ENCODE data around the gene NAV1. TPM values are rescaled to one million over a fixed set of nuclear protein-coding genes. Genes with fewer than 3 reads are reported as not detected.

NAV1 gene
- polyA plus RNA-seq, 3 donors, result 4.1 to 26.8 (median 17.2) TPM

DNA sequence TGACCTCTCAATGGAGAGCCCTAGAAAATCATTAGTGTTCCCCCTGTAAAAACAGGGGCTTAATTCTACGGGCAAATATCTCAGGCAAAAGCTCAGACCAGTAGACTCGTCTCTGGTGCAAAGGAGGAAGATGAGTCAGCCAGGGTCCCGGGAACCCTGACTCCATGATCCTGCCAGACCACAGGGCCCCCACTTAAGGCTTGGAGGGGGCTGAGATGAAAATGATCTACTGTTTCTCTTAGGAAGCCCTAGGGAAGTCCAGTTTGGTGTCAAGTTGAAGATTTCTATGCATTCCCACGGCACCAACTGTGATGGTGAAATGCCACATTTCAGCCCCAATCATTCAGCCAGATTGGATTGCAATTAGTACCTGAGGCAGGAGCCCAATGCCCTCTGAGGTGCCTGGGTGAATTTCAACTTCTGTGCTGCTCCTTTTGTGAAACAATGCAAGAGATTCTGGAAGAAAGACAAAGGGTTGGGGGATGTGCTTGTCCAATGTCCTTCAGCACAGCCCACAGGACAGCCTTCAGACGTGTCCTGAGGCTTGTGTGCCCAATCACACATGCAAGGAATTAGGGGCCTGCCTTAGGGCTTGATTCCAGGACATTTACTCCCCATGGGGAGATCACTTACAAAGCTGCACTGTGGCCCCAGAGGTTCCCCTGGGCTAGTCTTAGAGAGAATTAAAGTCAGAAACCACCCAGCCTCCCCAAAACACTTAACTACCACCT, 18.1 kb downstream of the NAV1 start:
- 32 to 79% (median 38%) methylated on average over 5 of the region's 5 CpGs for WGBS, 3 donors

DNA sequence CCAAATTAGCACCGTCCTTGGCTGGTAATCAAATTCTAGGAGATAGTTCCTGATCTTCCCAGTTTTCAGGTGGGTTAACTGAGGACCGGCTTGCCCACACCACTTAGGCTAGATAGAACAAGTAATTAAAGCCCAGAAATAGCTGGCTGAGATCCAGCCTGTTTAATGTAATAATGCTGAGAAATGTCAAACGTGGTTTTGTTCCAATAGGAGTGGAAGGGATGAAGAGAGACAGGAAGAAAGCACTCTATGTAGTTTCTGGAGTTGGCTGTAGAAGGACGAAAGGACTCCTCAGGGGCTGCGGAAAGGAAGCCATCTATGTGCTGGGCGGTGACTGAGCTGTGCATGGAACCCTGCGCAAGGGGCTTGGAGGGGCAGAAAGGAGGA, 18.6 kb downstream of the NAV1 start:
- H3K27ac ChIP-seq (ENCODE audit: low read depth, low read length), result no peak overlapping the region
- 46 to 75% (median 55%) methylated on average over 7 of the region's 7 CpGs for WGBS, 3 donors

More for the DNA sequence above, 18.1 kb downstream of the NAV1 start:
- H3K27ac ChIP-seq (ENCODE audit: low read depth, low read length), result no peak overlapping the region

DNA sequence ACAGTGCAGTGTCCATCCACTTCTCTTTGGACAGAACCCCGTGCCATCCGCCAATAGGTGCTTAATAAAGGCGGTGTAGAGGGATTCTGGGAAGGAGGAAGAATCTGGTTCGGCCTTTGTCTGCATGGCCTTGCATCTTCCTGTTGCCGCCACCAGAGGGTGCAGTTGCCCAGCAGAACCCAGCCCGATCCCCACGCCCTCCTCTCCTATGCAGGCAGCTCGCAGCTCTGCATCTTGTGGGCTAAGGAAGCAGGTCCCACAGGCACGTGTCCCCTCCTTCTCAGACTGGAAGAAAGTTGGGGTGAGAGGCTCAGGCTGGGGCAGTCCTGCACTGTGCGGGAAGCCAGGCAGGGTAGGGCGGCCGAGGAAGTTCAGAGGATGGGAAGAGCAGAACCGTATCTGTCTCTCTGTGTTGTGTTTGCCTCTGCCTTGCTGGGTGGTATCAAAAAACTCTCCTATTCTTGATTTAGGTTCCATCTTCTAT, 20.8 kb downstream of the NAV1 start:
- no peak overlapping the region for H3K27ac ChIP-seq (ENCODE audit: low read depth, low read length)
- WGBS, 3 donors, result 9 to 14% (median 11%) methylated on average over 13 of the region's 13 CpGs

DNA sequence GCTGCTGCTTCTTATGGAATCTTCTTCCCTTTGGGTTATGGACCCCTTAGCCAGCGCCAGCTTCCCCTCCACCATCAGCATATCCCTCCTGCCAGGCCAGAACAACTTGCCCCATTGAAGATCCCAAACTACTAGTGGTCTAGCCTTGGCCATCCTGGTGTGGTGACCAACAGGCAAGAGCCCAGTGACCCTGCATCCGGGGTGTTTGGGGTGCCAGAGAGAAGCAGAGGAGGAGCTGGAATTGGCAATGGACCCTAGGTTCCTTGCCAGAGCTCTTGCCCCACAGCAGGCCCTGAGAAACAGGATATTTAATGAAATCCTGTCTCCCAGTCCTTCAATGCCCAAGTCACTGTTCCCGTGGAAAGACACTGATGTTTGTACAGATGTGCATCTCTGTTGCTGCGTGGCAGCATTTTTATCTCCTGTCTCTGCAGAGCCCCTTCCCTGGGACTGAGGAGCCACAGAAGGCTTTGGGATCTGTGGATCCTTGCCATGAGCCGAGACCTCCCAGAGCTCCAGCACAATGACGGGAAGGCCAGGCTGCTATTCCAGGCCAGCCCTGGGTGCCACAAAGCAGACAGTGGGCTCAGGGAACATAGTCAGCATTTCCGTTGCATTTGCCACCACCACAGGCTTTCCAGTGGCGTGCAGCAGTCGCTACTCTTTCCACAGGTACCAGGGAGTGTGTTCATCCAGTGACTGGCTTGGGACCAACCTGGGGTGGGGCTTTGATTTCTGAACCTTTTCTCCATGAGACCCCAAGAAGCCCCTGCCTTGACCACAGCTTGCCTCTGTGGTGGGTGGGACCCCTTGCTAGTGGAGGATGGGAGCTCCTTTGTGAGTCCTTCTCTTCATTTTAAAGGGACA, 21.6 kb downstream of the NAV1 start:
- whole genome bisulfite sequencing, 3 donors, result 69 to 81% (median 77%) methylated on average over 9 of the region's 9 CpGs
- no peak overlapping the region for H3K27ac ChIP-seq (ENCODE audit: low read depth, low read length)

DNA sequence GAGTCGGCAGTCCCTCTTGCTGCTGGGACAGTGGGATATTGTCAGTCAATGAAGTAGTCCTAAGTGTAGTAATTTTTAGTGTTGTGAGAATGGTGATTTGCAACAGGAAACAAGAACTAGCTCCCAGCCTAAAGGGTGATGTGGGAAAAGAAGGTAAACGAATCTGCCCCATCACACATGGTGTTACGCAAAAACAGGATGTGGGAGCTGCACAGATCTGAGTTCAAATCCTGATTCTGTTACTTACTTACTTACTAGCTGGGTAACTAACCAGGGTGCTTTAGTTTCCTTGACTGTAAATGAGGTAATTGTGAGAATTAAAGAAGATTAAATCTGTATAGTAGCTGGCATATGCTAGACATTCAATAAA, 22.3 kb downstream of the NAV1 start:
- 63 to 92% (median 69%) methylated on average over 3 of the region's 3 CpGs for WGBS, 3 donors
- no peak overlapping the region for H3K27ac ChIP-seq (ENCODE audit: low read depth, low read length)

DNA sequence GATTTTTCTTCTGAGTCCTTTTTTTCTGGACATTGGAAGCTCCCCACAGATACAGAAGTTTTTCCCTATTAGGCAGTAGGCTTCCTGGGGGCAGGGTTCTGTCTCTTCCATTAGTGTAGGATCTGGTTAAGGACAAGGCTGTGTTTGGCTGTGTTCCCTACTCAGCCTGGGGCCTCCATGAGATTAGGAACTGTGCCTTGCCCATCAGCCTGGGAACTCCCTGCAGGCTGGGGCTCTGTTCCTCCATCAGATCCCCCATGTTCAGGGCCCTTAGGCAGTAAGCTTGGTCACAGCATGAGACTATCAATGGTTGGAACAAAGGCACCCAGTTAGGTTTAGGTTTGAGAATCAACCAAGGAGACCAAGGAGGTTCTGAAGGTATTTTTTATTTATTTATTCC, 22.7 kb downstream of the NAV1 start:
- H3K27ac ChIP-seq (ENCODE audit: low read depth, low read length), result no peak overlapping the region

DNA sequence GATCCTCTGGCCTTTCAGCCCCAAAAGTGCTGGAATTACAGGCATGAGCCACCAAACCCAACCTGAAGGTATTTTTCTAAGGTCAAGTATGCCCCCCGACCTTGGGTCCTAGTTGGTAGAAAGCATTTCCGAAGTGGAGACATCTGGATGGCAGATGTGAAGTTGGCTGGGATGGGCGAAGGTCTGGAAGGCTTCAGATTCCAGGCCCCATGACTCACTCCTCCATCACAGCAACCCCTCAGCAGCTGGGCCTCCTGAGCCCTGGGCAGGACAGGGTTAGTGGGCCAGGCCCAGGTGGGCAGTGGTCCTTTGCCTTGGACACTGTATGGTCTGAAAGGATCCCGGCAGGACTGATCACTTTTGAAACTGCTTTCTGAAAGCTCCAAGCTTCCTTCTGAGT, 23.3 kb downstream of the NAV1 start:
- 57 to 82% (median 66%) methylated on average over 4 of the region's 4 CpGs for WGBS, 3 donors

DNA sequence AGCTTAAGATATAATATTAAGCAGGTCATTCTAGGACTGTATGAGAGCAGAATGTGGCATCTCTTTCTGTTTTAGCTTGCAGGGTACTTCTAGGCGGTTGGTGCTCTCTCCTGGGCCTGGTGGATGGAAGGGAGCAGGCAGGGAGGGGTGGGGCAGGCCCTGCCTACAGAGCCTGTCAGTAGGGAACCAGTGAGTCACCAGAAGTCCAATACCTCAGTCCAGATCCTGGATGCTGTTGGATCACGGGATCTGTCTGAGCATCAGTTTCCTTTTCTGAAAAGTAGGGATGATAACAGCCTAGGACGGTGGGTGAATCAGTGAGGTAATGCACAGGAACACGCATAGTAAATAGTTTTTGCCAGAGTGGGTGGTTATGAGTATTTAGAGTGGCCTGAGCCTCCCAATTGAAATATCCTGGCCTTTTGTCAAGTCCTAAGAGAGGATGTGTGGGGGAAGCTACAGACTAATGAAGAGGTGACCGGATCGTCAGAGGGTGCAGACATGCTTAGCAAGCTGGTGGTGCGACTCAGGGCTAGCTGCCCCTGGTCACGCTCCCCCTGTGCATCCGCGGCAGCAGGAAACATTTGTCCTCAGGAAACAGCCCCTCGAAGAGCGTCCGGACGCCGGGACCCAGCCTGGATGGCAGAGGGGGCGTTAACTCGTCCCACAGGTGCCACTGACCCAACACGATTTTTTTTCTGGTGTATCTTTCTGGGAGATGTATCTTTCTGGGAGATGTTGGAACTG, 23.9 kb downstream of the NAV1 start:
- no peak overlapping the region for H3K27ac ChIP-seq (ENCODE audit: low read depth, low read length)
- WGBS, 3 donors, result 68 to 75% (median 71%) methylated on average over 18 of the region's 18 CpGs

More for the DNA sequence above, 23.3 kb downstream of the NAV1 start:
- H3K27ac ChIP-seq (ENCODE audit: low read depth, low read length), result no peak overlapping the region

DNA sequence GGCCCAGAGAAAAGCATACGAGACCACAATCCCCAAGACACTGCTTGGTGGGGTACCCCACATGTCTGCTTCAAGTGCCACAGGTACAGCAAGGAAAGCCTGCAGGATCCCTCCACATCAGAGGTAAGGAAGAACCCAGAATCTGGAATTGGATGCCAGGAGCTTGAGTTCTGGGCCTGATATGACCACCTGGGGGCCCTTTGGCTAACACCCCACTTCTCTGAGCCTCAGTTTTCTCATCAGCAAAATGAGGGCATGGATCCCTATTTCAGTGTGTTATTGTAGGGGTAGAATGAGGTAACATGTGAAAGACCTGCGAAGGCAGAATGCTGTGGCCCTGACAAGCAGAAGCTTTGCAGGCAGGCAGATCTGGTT, 24.5 kb downstream of the NAV1 start:
- 71 to 91% (median 85%) methylated on average over 2 of the region's 2 CpGs for WGBS, 3 donors
- H3K27ac ChIP-seq (ENCODE audit: low read depth, low read length), result no peak overlapping the region

DNA sequence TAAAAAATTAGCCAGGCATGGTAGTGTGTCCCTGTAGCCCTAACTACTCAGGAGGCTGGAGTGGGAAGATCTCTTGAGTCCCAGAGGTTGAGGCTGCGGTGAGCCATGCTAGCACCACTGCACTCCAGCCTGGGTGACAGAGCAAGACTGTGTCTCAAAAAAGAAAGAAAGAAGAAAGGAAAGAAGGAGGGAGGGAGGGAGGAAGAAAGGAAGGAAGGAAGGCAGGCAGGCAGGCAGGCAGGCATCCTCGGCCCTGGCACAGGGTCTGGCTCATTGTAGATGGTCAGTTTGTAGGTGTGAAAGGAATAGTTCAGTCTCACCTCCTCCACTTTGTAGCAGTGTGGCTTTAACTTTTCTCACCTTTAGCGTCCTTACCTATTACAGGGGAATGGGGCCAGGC, 25.0 kb downstream of the NAV1 start:
- H3K27ac ChIP-seq (ENCODE audit: low read depth, low read length), result no peak overlapping the region
- WGBS, 3 donors, result 84 to 97% (median 93%) methylated on average over 3 of the region's 3 CpGs

DNA sequence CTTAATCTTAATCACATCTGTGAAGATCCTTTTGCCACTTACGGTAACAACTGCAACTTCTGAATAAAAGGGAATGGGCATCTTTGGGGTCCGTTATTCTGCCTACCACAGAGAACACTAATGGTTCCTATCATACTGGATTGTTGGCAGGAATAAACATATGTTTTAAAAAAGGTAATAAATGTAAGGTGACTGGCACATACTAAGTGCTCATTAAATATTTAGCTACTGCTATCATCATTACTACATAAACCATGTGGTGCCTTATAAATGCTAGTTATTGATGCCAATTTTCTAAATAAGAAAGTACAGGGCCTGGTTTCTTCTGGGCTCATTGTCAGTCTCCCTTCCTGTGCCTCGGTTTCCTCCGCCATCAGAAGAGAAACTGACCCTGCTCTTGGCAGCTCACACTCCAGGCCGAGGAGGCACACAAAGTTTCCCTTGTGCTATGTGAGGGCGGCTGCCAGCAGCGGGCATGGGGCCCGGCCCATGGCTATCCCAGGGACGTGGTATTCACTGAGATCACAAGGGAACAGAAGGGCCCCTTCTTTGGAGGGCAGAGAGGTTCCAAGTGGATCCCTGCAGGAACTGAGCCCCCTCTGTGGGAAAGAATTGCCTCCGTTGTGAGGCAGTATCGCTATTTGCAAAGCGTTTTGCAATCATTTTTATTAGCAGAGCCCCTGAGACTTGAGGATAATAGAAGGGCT, 26.2 kb downstream of the NAV1 start:
- H3K27ac ChIP-seq (ENCODE audit: low read depth, low read length), result no peak overlapping the region
- 70 to 89% (median 78%) methylated on average over 12 of the region's 12 CpGs for WGBS, 3 donors

DNA sequence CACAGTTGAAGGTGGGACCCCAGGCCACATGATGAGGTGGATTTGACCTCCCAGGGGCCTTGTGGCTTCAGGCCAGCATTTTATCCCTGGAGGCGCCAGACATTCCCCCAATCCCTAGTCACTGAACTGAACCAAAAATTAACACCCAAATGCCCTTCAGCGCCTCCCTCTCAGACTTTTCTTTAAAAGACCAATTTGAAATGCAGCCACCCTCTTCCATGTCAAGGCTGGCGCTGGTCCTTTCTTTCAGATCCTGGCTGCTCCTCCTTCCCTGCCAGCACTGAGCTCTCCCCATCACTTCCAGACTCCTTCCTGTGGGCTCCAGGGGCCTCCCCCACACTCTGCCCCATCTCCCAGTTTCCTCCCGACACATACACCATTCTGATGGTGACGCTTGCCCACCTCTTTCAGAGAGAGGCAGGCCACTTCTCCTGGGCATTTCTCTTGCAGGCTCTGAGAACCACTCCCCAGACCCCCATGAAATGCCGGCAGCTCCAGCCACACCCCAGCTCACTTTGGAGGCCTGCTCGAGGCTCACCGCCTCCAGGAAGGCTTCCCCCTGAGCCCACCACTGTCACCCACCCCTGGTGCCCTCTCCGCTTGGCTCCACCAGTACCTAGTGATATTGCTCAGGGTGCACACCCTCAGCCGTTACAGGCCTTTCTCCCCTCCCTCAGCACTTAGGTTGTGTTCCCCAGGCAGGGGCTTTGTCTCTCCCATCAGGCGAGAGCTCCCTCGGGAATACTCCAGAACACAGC, 27.0 kb downstream of the NAV1 start:
- H3K27ac ChIP-seq (ENCODE audit: low read depth, low read length), result no peak overlapping the region
- WGBS, 3 donors, result 81 to 93% (median 86%) methylated on average over 12 of the region's 12 CpGs

DNA sequence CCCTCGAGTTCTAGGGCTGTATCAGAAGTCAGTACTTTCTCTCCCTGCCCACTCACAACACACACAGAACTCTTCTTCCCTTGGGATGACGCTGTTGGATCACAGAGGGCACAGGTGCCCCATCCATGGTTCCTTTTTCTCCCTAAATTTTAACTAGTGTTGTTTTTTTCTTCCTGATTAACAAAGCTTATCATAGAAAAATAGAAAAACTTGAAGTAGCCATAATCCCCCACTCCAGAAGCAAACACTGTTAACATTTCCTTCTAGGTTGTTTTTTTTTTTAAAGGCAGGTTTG, 27.5 kb downstream of the NAV1 start:
- WGBS, 3 donors, result 59 to 75% (median 63%) methylated on average over 2 of the region's 2 CpGs
- H3K27ac ChIP-seq (ENCODE audit: low read depth, low read length), result no peak overlapping the region

DNA sequence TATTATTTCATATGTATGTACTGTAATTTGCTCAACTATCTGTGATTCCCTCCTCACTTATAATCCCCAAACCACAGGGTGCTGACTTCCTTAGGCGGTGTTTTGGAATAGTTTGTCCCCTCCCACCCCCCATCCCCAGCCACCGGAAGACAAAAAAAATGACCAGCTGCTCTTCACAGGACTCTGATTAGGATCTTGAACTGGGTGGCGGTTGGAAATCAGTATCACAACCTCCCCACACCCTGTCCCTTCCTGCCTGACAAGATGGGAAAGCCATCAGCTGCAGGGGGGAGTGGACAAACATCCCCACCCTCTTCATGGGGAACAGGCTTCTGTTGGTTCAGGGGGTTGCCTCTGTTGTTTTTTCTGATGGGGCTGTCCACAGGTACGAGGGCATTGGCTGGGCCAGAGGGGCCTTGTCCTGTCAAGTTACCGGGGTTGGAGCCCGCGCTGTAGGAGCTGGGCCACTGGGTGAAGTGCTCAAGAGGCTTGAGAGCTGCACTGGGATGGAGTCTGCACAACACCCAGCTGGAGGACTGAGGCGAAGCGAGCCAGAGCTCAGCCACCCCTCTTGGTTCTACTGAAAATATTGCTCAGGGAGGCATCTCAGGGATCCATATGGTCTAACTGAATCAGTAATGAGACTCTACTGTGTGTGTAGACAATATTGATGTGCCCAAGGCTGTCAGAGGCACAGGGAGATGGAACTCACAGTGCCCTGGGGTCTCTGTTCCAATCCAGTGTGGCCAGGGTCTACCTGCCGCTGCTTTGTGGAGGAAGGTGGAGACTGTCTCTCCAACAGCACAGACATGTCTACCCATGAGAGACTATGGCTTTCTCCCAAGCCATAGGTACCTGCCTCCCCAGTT, 28.2 kb downstream of the NAV1 start:
- WGBS, 3 donors, result 75 to 89% (median 76%) methylated on average over 10 of the region's 10 CpGs
- H3K27ac ChIP-seq (ENCODE audit: low read depth, low read length), result no peak overlapping the region

DNA sequence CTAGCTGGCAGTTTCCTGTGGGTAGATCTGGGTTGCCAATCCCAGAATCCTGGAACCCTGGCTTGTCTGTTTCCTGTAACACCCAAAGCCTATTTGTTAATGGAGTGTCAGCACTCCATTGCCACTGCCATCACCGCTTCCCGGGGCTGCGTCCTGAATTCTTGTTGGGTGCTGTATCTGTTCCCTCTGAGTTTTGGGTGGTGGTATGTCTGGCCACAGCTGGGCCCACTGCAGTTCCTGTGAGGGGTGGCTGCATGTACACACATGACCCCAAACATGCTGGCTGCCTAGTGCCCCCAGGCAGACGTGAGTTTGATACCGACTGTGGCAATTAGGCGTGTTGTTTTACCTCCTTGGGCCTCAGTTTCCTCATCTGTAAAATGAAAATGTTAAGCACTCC, 29.3 kb downstream of the NAV1 start:
- 85 to 93% (median 91%) methylated on average over 6 of the region's 6 CpGs for WGBS, 3 donors

DNA sequence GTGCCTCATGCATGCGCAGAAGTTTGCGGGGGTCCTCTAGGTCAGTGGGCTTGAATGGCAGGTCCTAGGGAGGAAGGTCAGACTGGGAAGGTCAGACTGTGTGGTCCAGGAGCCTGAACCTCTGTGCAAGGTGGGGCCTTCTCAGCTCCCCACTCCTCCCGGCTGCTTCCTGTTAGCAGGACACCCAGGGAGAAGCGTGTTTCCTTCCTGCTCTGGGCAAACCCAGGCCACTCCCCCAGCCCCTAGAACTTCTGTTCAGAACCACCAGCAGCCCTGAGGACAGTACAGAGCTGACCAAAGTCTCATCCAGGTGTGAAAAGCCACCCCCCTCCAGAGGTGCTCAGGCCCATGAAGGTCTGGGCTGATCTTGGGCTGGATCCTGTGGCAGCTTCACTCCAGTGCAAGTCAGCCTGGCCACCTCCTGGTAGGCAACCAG, 29.9 kb downstream of the NAV1 start:
- 56 to 84% (median 70%) methylated on average over 4 of the region's 4 CpGs for WGBS, 3 donors
- no peak overlapping the region for H3K27ac ChIP-seq (ENCODE audit: low read depth, low read length)

More for the DNA sequence above, 29.3 kb downstream of the NAV1 start:
- no peak overlapping the region for H3K27ac ChIP-seq (ENCODE audit: low read depth, low read length)

Measured in adipose tissue (tissue), 3 donors.